ENCODE results near the gene KIF1A.

The KIF1A gene

DNA sequence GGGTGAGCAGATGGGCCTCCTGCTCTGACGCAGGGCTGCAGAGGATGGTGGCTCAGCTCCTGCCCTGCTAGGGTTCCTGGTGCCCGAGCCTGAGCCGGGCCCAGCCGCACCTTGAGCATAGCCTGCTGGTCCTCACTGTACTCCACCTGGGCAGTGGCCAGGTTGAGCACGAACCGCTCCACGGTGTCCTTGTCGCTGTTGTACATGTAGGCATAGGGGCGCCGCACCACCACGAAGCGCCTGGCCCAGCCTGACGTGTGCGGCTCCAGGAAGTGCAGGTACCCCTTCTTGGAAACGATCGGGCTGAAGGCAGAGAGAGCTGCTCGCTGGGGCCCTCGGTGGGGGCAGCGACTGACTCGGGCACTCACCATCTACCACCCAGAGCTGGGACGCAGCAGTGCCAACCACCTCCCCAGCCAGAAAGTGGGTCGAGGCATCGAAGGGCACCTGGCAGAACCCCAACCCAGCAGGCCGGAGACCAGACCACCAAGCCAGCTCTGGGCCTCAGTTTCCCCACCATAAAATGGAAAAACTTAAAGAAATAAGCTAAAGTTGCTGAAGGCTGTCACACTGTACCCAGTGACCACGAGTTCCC lies 101.0 kb downstream of the KIF1A start:
- no peak for DNase-seq (ENCODE audit: low spot score)
- H3K27ac ChIP-seq: no peak overlapping the region
- H3K4me3 ChIP-seq: no peak overlapping the region
- TF ChIP-seq CTCF (IDR thresholded peaks at IDR 0.05): no peak

DNA sequence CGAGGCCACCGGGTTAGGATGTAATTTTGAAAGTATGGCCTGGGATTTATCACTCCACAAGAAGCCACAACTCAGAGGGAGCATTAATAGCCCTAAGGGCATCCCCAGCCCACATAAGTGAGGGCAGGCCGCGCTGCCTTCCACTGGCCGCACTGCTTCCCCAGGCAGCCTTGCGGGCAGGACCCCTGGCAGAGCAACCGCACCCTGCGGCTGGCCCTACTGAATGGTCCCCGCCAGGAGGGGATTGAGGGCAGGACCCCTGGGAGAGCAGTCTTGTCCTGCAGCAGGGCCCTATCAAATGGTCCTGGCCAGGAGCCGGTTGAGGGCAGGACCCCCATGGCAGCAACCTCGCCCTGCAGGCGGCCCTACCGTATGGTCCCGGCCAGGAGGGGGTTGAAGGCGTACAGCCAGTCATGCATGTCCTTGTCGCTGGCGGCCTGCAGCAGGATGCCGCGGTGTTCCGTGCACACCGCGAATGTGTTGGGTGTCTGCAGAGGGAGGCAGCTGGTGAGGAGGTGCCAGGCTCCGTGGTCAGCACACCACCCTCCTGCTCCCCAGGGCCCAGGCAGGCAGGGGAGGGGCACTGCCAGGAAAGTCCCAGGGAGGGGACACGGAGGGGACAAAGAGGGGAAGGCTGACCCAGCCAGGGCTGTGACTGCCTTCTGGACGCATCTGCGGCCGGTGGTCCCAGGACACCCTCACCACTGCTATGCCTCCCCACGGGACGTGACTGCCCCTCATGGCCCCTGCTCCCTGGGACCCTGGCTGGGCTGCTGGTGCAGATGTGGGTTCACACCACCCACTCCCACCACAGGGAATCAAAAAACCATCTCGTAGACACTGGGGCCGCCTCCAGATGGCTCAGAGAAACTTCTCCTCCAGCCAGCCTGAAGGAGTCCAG lies 102.1 kb downstream of the KIF1A start:
- no peak for TF ChIP-seq CTCF (IDR thresholded peaks at IDR 0.05)
- H3K4me3 ChIP-seq: no peak overlapping the region
- DNase-seq (ENCODE audit: low spot score): no peak
- no peak overlapping the region for H3K27ac ChIP-seq

GRCh38 chr2:240717181-240717641 lies 102.8 kb downstream of the KIF1A start:
- Histone ChIP-seq H3K4me3 (no peak overlapping the region), H3K27ac (no peak overlapping the region)
- no peak for TF ChIP-seq CTCF (IDR thresholded peaks at IDR 0.05)
- no peak for DNase-seq (ENCODE audit: low spot score)

DNA sequence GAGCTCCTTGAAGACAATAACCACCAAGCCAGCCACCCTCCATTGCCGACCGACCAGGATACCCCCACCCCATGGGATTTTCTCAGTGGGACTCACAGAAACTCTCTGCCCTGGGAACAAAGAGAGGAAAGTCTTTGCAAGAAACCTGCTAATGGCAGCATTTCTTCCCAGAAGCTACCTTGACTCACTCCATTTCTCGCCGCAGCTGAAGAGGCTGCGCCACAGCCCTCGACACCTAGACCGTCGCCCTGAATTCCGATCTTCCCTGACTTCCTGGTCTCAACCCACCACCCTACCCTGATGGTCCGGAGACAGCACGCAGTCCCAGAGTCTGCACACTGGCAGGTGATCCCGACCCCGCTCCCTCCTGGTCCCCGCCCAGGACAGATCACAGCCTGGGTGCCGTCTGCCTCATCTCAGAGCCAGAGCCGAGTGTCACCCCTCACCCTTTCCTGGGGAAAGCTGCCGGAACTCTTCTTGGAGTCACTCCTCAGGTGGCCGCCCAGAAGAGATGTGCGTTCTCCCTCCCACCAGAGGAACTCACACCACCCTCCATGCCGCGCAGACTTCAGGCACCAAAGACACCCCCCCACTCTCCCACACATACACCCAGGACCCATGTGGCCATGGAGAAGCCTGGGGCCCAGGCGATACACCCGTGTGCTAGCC lies 103.8 kb downstream of the KIF1A start:
- no peak for TF ChIP-seq CTCF (IDR thresholded peaks at IDR 0.05)
- Histone ChIP-seq H3K4me3 (no peak overlapping the region), H3K27ac (no peak overlapping the region)
- DNase-seq (ENCODE audit: low spot score): no peak

- Histone ChIP-seq H3K4me3 (no peak overlapping the region), H3K27ac (no peak overlapping the region)
- TF ChIP-seq CTCF (IDR thresholded peaks at IDR 0.05): no peak
- no peak for DNase-seq (ENCODE audit: low spot score)
Measured at GRCh38 chr2:240714747-240715725, 105.0 kb downstream of the KIF1A start.

GRCh38 chr2:240713928-240714746 lies 105.9 kb downstream of the KIF1A start:
- no peak for TF ChIP-seq CTCF (IDR thresholded peaks at IDR 0.05)
- no peak overlapping the region for H3K27ac ChIP-seq
- no peak overlapping the region for H3K4me3 ChIP-seq
- no peak for DNase-seq (ENCODE audit: low spot score)

Data from coronary artery (tissue), 2 donors.